ENCODE data around the gene BAZ2B. TPM values are rescaled to one million over a fixed set of nuclear protein-coding genes. Genes with fewer than 3 reads are reported as not detected.

Gene BAZ2B
- polyA plus RNA-seq, 1 donor from 2014 or later, result 150 TPM

DNA sequence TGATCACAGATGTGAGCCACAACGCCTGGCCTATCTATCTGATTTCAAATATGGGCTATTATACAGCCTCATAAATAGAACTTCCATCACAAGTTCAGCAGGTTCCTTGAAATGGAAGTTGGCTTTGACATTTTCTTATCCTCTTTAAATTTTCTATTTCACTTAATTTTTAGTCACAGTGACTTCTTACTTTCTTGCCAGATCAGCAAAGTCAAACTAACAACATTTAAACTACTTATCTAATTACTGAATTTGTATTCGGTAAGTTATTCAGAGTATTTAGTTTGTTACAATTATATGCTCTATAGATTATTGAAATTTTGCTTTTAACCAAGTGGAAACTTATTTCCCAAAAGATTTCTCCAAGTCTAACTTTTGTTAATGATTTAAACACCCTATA is 108.2 kb downstream of the BAZ2B start:
- Histone ChIP-seq H3K4me2 (ENCODE audit: low read length) (no peak overlapping the region), H3K9me2 (ENCODE audit: insufficient read depth, low read length) (no peaks in the 10 kb centered on the region), H3K27ac (ENCODE audit: low read length) (no peak overlapping the region), H4K20me1 (ENCODE audit: insufficient read depth) (no peaks in the 10 kb centered on the region), H3K4me3 (ENCODE audit: low read length) (no peak overlapping the region), H3K79me2 (replicated peaks; ENCODE audit: insufficient read depth, low read length) (peaks cover 41% of the 10 kb centered on the region), H2AFZ (ENCODE audit: low read depth, low read length) (no peak overlapping the region), H3K27me3 (ENCODE audit: insufficient read depth, low read depth, low read length) (no peaks in the 10 kb centered on the region), H3K36me3 (ENCODE audit: insufficient read depth, low read length) (no peaks in the 10 kb centered on the region), H3K9ac (ENCODE audit: low read length) (no peak overlapping the region), H3K9me3 (ENCODE audit: low read length) (no peaks in the 10 kb centered on the region), H3F3A (ENCODE audit: insufficient read depth, low read length, poor library complexity, severe bottlenecking) (no peaks in the 10 kb centered on the region)
- no peak for TF ChIP-seq MXI1 (conservative IDR thresholded peaks at IDR 0.05; ENCODE audit: poor library complexity, severe bottlenecking)
- TF ChIP-seq SMC3 (conservative IDR thresholded peaks at IDR 0.05; ENCODE audit: poor library complexity), result no peak
- no peak for TF ChIP-seq CTCF (IDR thresholded peaks at IDR 0.05; ENCODE audit: poor library complexity, severe bottlenecking)
- TF ChIP-seq RAD21 (conservative IDR thresholded peaks at IDR 0.05), result no peak
- no peak for TF ChIP-seq TAF1 (IDR thresholded peaks at IDR 0.05; ENCODE audit: low read depth)
- no peak for TF ChIP-seq REST (IDR thresholded peaks at IDR 0.05; ENCODE audit: borderline replicate concordance)
- no peak for TF ChIP-seq EP300 (conservative IDR thresholded peaks at IDR 0.05; ENCODE audit: poor library complexity, severe bottlenecking)
- TF ChIP-seq POLR2AphosphoS5 (IDR thresholded peaks at IDR 0.05), result no peak
- no peak for TF ChIP-seq EZH2 (IDR thresholded peaks at IDR 0.05; ENCODE audit: borderline replicate concordance, insufficient read depth, low read length, poor library complexity, severe bottlenecking)

DNA sequence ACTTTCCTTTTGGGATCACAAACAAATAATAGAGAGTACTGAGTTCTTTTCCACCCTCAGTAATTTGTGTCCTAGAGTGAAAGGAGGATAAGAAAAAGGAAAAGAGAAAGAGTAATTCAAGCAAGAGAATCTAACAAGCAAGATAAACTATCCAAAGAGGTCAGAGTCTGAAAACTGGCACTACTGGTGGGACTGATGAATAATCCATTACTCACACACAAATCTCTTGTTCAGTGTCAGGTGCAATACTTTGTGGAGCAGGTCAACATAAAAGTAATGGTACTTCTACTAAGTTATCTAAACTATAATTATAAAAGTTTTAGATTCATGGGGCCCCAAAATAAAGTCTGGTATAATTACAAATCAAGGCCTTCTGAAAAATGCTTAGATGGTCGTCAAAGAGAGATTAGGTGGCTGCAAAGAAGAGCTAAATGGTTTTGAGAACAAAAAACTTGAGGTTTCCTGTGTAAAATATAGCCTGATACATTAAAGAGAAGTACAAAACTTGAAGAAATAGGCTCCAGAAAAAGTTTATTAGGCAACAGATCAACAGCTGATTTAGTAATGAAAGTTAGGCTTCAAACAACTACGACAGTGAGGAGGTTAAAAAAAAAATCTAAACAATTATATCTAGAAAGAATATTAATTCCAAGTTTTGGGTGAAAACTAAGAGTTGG is 109.4 kb downstream of the BAZ2B start:
- H3K9ac ChIP-seq (ENCODE audit: low read length), result no peak overlapping the region
- H3K27me3 ChIP-seq (ENCODE audit: insufficient read depth, low read depth, low read length), result no peaks in the 10 kb centered on the region
- no peak overlapping the region for H3K4me3 ChIP-seq (ENCODE audit: low read length)
- peaks cover 30% of the 10 kb centered on the region for H3K79me2 ChIP-seq (replicated peaks; ENCODE audit: insufficient read depth, low read length)
- H4K20me1 ChIP-seq (ENCODE audit: insufficient read depth), result no peaks in the 10 kb centered on the region
- no peak overlapping the region for H2AFZ ChIP-seq (ENCODE audit: low read depth, low read length)
- no peak overlapping the region for H3K27ac ChIP-seq (ENCODE audit: low read length)
- TF ChIP-seq REST (IDR thresholded peaks at IDR 0.05; ENCODE audit: borderline replicate concordance), result no peak
- no peak for TF ChIP-seq RAD21 (conservative IDR thresholded peaks at IDR 0.05)
- TF ChIP-seq CTCF (IDR thresholded peaks at IDR 0.05; ENCODE audit: poor library complexity, severe bottlenecking), result no peak
- no peak for TF ChIP-seq POLR2AphosphoS5 (IDR thresholded peaks at IDR 0.05)
- no peak for TF ChIP-seq EP300 (conservative IDR thresholded peaks at IDR 0.05; ENCODE audit: poor library complexity, severe bottlenecking)
- TF ChIP-seq TAF1 (IDR thresholded peaks at IDR 0.05; ENCODE audit: low read depth), result no peak
- TF ChIP-seq MXI1 (conservative IDR thresholded peaks at IDR 0.05; ENCODE audit: poor library complexity, severe bottlenecking), result no peak
- TF ChIP-seq EZH2 (IDR thresholded peaks at IDR 0.05; ENCODE audit: borderline replicate concordance, insufficient read depth, low read length, poor library complexity, severe bottlenecking), result no peak
- TF ChIP-seq SMC3 (conservative IDR thresholded peaks at IDR 0.05; ENCODE audit: poor library complexity), result no peak
- no peaks in the 10 kb centered on the region for H3K9me3 ChIP-seq (ENCODE audit: low read length)
- no peaks in the 10 kb centered on the region for H3F3A ChIP-seq (ENCODE audit: insufficient read depth, low read length, poor library complexity, severe bottlenecking)
- no peaks in the 10 kb centered on the region for H3K36me3 ChIP-seq (ENCODE audit: insufficient read depth, low read length)
- no peak overlapping the region for H3K4me2 ChIP-seq (ENCODE audit: low read length)
- H3K9me2 ChIP-seq (ENCODE audit: insufficient read depth, low read length), result no peaks in the 10 kb centered on the region
